ENCODE results near the gene CHST2.

Gene CHST2

DNA sequence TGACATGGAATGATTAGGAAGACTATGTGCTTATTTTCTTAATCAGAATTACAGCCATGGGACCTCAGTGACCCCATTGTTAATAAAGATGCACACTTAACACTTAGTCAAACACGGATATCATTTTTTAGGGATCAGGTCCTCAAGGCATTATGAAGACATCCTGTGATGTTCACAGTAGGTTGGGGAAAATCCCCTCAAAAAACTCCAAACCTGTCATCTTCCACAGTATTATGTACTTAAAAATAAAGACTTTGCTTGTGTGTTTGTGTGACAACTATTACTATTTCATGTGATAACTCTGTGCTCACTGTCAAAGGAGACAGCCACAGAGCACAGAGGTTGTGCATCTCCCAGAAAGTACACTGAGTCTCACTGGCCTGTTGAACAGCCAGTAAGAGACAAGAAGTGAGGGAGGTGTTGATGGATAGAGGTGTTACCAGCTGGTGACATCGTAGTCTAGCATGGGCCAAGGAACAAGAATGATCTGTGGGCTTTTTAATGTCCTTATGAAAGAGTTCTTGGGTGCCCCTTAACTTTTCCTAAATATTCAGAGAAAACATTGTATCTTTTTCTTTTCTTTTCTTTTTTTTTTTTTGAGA lies 18.0 kb downstream of the CHST2 start:
- no peak for DNase-seq

GRCh38 chr3:143138953-143139352 lies 19.4 kb downstream of the CHST2 start:
- DNase-seq: no peak

GRCh38 chr3:143139762-143140161 lies 20.2 kb downstream of the CHST2 start:
- DNase-seq: no peak

GRCh38 chr3:143140550-143140949 lies 21.0 kb downstream of the CHST2 start:
- no peak for DNase-seq

- no peak for DNase-seq
Observed at GRCh38 chr3:143142354-143142753, 22.8 kb downstream of the CHST2 start.

DNA sequence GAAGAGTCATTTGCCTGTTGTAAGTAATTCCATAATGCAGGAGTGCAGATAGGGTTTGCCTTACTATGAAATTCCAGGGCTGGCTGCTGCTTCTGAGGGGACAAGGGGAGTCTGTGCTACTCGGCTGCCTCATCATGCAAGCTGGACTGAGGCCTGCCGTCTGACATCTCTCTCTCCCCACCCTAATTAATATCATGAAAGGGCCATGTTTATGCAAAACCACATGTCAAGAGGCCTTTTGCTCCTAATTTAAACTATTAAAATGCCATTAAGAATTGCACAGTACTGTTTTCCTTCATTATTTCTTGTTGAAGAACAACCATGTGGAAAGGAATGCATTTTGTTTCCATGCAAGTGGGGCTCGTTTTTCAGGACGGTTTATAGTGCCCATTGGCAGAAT lies 26.3 kb downstream of the CHST2 start:
- DNase-seq: no peak

DNA sequence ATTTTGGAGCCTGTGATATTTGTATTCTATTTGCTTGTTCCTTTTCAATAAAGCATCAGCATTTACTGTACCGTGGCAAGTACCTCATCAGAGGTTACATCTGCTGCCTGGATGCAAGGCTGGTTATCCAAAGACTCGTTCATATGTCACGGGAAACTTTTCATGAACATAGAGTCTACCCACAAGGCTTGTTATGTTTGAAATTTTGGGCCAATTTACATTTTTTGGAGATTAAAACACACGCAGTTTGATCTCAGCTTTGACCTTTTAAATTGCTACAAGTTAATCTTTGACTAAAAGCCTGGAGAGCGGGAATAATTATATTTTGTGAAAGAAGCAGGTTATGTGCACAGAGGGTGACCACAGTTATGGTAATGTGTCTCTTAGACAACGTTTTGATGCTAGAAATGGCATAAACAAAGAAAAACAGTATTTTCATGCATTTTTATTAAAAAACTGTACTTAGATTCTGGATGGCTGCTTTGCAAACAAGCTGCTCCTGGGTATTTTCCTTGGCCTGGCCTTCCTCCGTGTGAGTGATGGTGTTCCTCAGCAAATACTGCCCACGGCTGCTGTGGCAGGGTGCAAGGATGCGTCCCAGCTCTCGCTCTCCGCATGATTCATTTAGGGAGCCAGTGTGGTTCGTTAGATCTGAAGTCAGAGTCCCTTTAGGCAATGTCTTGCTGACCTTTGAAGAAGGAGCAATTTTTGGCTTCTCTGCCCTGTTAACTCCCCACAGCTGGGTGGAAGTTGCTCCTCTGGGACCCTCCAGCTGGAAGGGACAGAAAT lies 27.1 kb downstream of the CHST2 start:
- no peak for DNase-seq

GRCh38 chr3:143147707-143148106 lies 28.1 kb downstream of the CHST2 start:
- DNase-seq: no peak

DNA sequence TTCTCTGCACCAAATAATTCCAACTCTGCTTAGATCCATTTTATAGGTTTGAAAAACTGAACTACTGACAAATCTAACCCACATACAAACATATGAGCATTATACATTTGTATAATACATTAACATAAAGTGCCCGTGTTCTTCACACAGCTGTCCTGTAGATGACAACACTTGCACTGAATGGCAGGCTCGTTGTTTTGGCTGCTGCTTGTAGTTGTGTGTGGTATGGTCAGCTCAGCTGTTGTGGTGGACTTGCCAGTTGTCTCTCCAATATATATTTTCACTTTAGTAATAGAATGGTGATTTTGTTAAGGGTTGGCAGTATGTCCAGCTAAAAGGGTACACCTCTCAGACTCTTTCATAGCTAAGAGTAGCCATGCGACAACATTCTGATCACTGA lies 30.5 kb downstream of the CHST2 start:
- DNase-seq: no peak

DNA sequence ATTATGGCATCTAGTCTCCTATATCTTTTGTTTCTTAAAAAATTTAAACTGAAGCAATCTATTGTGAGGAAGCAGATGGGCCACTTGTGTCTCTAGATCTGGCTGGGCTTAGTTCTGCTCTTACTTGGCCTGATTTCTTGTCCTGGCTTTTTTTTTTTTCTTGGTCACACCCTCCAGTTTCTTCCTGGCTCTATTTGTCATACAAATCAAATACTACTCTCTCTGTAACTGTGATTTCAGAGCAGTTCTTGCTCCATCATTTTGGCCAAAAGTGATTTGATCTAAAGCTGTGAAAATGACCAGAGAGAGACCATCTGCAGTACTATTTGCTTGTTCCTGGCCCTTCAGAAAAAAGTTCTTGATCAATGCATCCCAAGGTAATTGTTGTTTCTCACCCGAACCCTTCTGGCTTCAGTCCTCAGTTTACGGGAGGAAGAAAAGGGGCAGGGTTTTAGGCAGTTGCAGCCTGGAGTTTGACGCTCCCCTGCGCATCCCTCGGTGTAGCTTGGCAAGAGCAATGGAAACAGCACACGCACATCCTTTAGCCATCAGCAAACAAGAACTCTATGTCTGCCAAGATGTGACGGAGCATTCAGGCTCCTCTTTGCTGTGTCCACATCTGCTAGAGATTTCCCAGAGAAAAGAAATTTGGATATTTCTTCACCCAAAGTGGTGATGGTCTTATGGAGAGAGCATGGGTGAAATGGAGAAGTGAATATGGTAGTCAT lies 31.6 kb downstream of the CHST2 start:
- no peak for DNase-seq

DNA sequence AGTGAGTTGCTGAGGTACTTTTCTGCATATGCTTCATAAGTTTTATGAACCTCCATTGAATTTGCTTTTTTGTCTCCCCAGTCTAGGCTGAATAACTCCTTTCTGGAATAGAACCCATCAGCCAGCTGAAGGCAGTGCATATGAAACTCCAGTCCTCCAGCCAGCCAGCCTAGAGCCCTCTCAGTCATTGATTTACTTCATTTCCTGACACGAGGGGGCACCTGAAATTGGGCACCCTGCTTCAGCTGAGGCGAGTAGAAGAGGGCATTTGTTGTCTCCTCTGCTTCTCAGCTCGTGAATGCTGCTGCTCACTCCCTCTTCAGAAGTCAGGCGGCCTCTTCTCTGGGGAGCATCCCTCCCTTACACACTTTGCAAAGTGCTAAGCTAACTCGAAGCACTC lies 32.5 kb downstream of the CHST2 start:
- no peak for DNase-seq

GRCh38 chr3:143155756-143156155 lies 36.2 kb downstream of the CHST2 start:
- no peak for DNase-seq

DNA sequence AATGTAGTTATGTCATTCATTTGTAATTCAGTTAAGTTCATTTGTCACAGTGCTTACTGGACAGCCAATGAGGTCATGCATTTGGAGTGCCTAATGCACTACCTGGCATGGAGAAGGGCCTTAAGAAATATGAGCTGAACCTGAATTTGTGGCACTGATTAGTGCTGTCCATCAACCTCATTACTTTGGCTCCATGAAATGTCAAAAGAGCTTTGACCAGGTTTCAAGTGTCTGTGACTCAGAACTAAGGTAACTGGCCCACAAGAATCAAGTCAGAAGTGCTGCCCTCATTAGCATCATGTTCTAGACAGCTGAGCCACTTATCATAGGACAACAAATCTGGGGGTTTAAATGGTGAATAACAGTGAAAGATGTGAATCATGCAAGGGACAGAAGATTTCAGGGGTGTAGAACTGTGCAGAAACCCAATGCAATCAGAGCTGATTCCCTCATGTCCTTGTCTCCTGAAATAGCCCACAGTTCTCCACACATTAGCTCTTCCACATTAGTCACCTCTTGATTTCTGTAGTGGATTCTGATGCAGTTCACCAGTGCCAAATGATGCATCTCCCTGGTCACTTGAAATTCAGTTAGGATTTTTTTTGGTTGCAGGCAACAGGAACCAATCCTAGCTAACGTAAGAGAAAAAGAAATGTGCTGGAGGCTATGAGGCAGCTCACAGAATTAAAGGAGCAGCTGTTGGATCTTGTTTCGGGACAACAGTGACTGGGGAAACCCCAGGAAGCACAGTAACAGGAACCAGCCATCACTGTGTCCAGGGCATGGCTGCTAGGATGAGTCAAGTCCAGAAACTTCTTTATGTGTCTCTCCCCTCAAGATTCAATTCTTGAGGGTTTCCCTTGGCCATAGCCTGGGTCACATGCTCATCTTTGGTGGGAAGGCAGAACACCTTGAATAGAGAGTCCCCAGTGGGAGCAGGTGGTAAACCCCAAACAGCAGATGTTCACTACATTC lies 38.7 kb downstream of the CHST2 start:
- no peak for DNase-seq

DNA sequence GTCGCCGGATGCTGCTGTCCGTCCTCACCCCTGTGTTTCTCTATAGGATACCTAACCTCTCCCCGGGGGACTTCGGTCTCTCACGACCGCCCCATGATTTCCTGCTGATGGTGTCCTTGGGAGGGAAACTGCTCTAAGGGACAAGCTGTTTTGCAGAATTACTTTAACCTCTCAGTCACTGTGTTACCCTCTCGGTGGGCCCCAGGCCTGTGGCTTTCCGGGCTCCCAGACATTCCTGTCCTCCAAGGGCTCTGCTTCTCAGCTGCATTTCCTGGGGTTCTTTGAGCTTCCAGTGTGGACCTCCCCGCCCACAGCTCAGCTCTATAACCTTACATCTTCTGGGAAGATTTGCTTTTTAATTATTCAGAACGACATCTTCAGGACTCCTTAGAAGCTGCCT lies 40.9 kb downstream of the CHST2 start:
- DNase-seq: no peak

GRCh38 chr3:143163562-143164100 lies 44.1 kb downstream of the CHST2 start:
- no peak for DNase-seq

DNA sequence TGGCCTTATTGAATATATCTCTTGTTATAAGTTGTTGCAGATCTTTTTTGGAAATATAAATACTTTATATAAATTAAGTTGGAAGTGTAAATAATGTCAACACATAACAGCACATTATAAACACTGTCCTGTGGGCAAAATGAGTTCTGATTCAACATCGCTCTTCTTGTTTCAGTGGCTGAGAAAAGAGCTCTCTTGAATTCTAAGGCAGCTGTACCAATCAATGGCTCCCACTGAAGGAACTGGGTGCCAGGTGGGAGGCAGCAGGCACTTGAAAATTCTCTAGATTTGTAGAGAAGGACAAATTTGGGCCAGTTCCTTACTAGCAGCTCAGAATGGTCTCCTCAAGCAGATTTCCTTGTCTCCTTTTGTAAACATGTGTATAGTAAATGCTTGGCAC lies 45.6 kb downstream of the CHST2 start:
- peak; percentile 8 for DNase-seq

DNA sequence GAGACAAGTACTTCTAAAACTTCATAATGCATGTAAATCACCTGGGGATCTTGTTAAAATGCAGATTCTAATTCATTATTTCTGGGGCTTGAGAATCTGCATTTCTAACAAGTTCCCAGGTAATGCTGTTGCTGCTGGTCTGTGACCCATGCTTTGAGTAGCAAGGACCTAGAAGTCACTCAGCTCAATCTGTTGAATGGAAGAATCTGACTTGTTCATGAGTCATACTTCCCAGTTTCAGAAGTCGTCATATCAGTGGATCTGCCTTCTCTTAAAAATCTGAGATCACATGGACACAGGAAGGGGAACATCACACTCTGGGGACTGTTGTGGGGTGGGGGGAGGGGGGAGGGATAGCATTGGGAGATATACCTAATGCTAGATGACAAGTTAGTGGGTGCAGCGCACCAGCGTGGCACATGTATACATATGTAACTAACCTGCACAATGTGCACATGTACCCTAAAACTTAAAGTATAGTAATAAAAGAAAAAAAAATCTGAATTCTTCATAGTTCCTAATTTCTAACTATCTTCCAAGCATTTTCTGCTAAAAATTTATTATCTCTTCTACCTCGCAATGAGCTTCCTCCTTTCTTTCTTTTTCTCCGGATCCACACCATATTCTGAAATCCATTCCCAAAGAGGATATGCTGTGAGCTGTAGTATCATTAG lies 46.2 kb downstream of the CHST2 start:
- DNase-seq: peak; percentile 49

DNA sequence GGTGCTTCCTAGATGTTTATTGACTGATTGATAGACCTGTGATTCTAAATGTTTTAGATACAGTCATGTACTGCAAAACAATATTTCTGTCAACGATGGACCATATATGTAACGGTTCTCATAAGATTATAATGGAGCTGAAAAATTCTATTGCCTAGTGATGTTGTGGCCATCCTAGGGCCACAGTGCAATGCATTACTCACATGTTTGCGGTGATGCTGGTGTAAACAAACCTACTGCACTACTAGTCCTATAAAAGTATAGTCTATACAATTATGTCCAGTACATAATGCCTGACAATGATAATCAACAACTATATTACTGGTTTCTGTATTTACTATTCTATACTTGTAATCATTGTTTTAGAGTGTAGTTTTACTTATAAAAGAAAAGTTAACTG lies 46.8 kb downstream of the CHST2 start:
- no peak for DNase-seq

GRCh38 chr3:143167969-143168854 lies 48.6 kb downstream of the CHST2 start:
- peak; percentile 9 for DNase-seq

DNA sequence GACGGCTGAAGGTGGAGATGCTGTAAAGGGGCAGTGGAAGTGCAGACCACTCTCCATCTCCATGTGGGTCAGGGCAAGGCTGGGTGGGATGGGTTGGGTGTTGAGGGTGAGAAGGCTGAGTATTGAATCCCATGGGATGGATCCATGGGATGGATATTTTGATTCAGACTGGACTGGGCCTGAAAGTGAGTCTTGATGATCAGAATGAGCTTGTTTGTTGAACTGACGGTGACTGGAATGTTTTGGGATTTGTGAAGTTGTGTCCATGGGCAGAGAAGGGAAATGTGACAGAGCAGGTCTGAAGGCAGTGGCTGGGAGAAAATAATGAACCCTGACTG lies 49.3 kb downstream of the CHST2 start:
- no peak for DNase-seq

DNA sequence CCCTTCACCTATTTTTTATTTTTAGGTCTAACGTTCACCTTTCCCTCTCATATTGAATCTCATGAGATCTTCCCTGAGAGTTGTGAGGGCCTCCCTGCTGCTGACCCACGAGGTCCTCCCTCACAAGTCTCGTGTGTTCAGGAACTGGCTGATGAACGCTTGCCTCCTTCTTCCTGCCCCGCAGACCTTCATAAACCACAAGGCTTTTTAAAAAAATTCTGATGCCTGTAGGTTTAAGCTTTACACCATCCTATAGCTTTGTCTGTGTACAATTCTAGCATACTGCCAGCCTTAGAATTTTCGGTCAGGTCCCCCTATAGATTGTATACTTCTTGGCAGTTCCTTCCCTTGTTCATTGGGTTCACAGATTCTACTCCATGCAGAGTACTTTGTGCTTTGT lies 50.5 kb downstream of the CHST2 start:
- DNase-seq: peak; percentile 22
